Calu3 (cell line): ENCODE data around the gene PCP4L1. TPM values are rescaled to one million over a fixed set of nuclear protein-coding genes. Genes with fewer than 3 reads are reported as not detected.
"Not testable (repeated sequence)": the region's sequence is repeated elsewhere in the genome, so short reads cannot be mapped to it uniquely, and the experiment has no call there.

Source experiments
- BruUV-seq: library from RNA; stranded (reverse); fragments of 400-500 nt; replicated peaks from 2 replicates; lab custom pipeline; 2021; lab: Mats Ljungman, UMichigan
- CTCF ChIA-PET: fragments of 300-600 bp; sonication (Branson Sonifier 250); formaldehyde crosslinking; loops from one replicate; lab custom pipeline; 2022; ENCODE audit warnings: antibody characterized with exemption; lab: Charles Lee
- DNase-seq: peaks from one replicate; pipeline ENCODE4 v3.0.0; 2022
- H3K27ac Mint-ChIP-seq: one replicate; pipeline ENCODE4 v1.8.0; 2022; ENCODE audit warnings: mixed read lengths; ENCODE audit not compliant: unreplicated experiment
- H3K27me3 Mint-ChIP-seq: one replicate; pipeline ENCODE4 v1.8.0; 2022; ENCODE audit warnings: mixed read lengths; ENCODE audit not compliant: unreplicated experiment
- H3K36me3 Mint-ChIP-seq: one replicate; pipeline ENCODE4 v1.8.0; 2022; ENCODE audit warnings: mild to moderate bottlenecking, moderate library complexity, mixed read lengths; ENCODE audit not compliant: insufficient read depth, unreplicated experiment
- H3K4me1 Mint-ChIP-seq: one replicate; pipeline ENCODE4 v1.8.0; 2022; ENCODE audit warnings: mild to moderate bottlenecking, low read depth, mixed read lengths; ENCODE audit not compliant: unreplicated experiment
- H3K4me3 Mint-ChIP-seq: one replicate; pipeline ENCODE4 v1.8.0; 2022; ENCODE audit warnings: mild to moderate bottlenecking, low read depth, moderate library complexity, mixed read lengths; ENCODE audit not compliant: unreplicated experiment
- H3K9me3 Mint-ChIP-seq: one replicate; pipeline ENCODE4 v1.8.0; 2022; ENCODE audit warnings: low read depth, mixed read lengths; ENCODE audit not compliant: unreplicated experiment
- intact Hi-C: fragments of 100-400 bp; cut with micrococcal nuclease; formaldehyde crosslinking; loops from one replicate; pipeline ENCODE4 v1.10.0; 2022; ENCODE audit not compliant: unreplicated experiment
- total RNA-seq: library from RNA; stranded (reverse); gene quantifications from 2 replicates; pipeline ENCODE4 v1.2.3, GENCODE V29; 2022
- TF ChIP-seq, protein P1 (sequence below): fragments of 200-600 bp; IDR thresholded peaks from one replicate; pipeline ENCODE4 v1.8.0; 2022; ENCODE audit warnings: antibody characterized with exemption; ENCODE audit not compliant: unreplicated experiment

The PCP4L1 gene
- total RNA-seq, 1 experiment from 2014 or later = not detected

DNA sequence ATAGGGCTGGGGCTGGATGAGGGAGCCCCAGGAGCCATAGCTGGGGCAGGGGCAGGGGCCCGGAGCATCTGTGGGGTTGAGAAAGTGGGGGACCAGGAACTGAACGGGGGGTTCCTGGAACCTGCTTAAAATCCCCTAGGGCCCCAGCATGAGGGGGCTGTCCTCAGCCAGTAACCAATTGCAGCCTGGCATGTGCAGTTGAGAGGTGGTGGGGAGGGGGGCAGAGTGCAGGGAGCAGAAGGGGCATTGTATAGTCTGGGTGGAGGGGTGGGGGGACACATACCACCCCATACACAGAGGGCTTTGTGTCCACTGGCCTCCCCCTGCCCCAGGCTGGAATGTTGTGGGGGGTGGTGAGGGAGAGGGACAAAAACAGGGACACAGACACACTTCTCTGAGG, 51.3 kb downstream of the PCP4L1 start, which contains the start of gene MPZ:
MPZ (minus strand) TSS at position 101 of the 400 bp plus-strand sequence; CDS start at position 38, 63 bp downstream.
- intact Hi-C loops = no loop called here
- no peak for DNase-seq
- CTCF ChIA-PET = no interaction called here
- Mint-ChIP-seq H3K4me1 (peaks cover 24% of the 10 kb centered on the region), H3K36me3 (peaks cover 13% of the 10 kb centered on the region), H3K9me3 (no peaks in the 10 kb centered on the region), H3K27ac (no peak within 1 kb of the TSS), H3K27me3 (peaks cover 14% of the 10 kb centered on the region), H3K4me3 (no peak within 1 kb of the TSS)
- no TSS peak for BruUV-seq
- TF ChIP-seq, protein P1, sequence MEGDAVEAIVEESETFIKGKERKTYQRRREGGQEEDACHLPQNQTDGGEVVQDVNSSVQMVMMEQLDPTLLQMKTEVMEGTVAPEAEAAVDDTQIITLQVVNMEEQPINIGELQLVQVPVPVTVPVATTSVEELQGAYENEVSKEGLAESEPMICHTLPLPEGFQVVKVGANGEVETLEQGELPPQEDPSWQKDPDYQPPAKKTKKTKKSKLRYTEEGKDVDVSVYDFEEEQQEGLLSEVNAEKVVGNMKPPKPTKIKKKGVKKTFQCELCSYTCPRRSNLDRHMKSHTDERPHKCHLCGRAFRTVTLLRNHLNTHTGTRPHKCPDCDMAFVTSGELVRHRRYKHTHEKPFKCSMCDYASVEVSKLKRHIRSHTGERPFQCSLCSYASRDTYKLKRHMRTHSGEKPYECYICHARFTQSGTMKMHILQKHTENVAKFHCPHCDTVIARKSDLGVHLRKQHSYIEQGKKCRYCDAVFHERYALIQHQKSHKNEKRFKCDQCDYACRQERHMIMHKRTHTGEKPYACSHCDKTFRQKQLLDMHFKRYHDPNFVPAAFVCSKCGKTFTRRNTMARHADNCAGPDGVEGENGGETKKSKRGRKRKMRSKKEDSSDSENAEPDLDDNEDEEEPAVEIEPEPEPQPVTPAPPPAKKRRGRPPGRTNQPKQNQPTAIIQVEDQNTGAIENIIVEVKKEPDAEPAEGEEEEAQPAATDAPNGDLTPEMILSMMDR = no peak

DNA sequence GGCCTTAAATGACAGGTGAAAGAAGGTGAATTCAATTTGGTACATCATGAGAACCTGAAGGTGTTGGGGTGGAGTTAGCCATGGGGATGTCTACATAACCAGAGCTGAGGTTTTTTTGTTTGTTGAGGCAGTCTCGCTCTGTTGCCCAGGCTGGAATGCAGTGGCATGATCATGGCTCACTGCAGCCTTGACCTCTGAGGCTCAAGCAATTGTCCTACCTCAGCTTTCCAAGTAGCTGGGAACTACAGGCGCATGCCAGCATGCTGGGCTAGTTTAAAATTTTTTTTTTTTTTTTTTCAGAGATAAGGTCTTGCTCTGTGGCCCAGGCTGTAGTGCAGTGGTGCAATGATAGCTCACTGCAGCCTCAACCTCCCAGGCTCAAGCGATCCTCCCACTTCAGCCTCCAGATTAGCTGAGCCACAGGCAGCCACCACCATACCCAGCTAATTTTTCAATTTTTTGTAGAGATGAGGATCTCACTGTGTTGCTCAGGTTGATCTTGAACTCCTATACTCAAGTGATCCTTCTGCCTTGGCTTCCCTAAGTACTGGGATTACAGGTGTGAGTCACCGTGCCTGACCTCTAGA, 53.1 kb downstream of the PCP4L1 start:
- Mint-ChIP-seq H3K4me1 (peaks cover 36% of the 10 kb centered on the region), H3K36me3 (peaks cover 21% of the 10 kb centered on the region), H3K9me3 (no peaks in the 10 kb centered on the region), H3K4me3 (no peak overlapping the region), H3K27ac (no peak overlapping the region), H3K27me3 (peaks cover 14% of the 10 kb centered on the region)
- CTCF ChIA-PET = interaction anchor here (0.6 kb wide), 1 partner anchor 43 kb away, joined by 3 read pairs; no protein-coding TSS in a partner anchor
- BruUV-seq = no TSS peak
- TF ChIP-seq, protein P1 = no peak
- DNase-seq = no peak
- intact Hi-C loops = no loop called here

DNA sequence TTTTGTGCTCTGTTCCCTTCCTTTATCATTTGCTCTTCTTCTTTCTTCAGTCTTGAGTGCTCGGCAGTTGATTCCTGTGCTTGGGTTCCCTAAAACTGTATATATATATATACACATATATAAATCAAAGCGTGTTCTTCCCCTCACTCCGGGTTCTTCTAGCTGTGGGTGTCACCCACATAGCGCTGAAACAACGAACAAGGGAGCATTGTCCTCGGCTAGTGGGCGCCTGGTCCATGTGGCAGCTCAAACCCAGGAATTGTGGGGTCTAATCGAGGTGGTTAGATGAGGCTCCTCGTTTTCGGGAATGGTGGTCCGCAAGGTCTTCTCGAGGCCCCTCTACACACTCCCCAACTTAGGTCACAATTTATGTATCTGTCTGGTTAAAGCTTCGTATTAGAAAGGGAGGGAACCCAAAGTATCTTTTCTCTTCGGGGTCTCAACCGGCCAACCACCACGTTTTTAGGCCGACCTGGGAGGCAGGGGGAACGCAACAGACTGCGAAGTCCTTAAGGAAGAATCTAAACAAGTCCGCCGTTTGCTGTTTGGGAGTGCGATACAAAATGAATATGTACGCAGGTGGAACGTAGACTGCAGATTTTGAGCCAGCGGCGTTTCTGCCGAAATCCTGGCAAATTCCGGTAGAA, 55.1 kb downstream of the PCP4L1 start:
- BruUV-seq = TSS peak; percentile 97
- Mint-ChIP-seq H3K36me3 (peaks cover 22% of the 10 kb centered on the region), H3K27ac (peak overlapping the region; percentile 94), H3K4me3 (peak overlapping the region; percentile 94), H3K9me3 (no peaks in the 10 kb centered on the region), H3K4me1 (peaks cover 19% of the 10 kb centered on the region), H3K27me3 (peaks cover 14% of the 10 kb centered on the region)
- intact Hi-C loops = no loop called here
- peak; percentile 21 for DNase-seq
- TF ChIP-seq, protein P1 = no peak
- CTCF ChIA-PET = interaction anchor here (0.6 to 2.1 kb wide), 7 partner anchors 11 to 159 kb away, joined by 3 to 7 read pairs (median 3); partner anchors contain the start of gene PCP4L1

DNA sequence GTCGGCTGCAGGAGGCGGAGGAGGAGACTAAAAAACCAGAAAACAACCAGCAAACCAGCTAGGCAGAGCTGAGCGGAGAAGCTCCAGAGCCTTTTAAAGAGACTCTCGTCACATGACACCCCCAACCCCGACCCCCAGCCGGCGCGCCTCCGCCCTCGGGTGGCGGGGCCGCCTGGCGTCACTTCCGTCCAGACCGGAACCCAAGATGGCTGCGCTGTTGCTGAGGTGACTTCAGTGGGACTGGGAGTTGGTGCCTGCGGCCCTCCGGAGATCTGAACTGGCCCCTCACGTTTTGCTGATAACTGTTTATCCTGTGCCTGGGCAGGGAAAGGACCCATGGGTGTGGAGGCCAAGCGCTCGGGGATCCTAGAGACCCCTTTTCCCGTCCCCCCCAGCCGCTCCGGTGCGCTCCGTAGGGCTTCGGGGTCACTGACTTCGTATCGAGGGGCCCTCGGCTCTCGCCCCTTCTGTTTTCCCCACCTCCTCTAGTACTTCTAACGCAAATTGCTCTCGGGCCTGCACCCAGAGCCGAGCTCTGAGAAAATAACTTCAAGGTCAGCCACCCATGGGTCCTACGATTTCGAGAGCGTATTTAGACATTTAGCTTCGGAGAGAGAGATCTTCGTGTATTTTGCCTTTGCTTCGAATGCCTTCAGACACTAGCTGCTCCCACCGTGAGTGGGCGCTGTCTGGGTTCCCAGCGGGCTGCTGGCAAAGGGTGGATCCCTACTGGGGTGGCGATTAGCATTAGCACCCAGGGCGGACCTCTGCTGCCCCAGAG, 55.8 kb downstream of the PCP4L1 start, which contains the start of gene SDHC:
SDHC (plus strand) TSS at position 181 of the 781 bp plus-strand sequence; CDS start at position 206, 25 bp downstream.
- peaks cover 28% of the 10 kb centered on the region for H3K36me3 Mint-ChIP-seq
- H3K4me1 Mint-ChIP-seq = peaks cover 17% of the 10 kb centered on the region
- TSS peak; percentile 60 for BruUV-seq
- CTCF ChIA-PET = interaction anchor here (0.6 to 2.1 kb wide), 5 partner anchors 11 to 145 kb away, joined by 3 to 7 read pairs (median 4); partner anchors contain the start of gene PCP4L1
- H3K27me3 Mint-ChIP-seq = peaks cover 14% of the 10 kb centered on the region
- peak within 1 kb of the TSS; percentile 94 for H3K4me3 Mint-ChIP-seq
- intact Hi-C loops = no loop called here
- TF ChIP-seq, protein P1 = no peak
- no peaks in the 10 kb centered on the region for H3K9me3 Mint-ChIP-seq
- peak within 1 kb of the TSS; percentile 94 for H3K27ac Mint-ChIP-seq
- DNase-seq = peak; percentile 93

DNA sequence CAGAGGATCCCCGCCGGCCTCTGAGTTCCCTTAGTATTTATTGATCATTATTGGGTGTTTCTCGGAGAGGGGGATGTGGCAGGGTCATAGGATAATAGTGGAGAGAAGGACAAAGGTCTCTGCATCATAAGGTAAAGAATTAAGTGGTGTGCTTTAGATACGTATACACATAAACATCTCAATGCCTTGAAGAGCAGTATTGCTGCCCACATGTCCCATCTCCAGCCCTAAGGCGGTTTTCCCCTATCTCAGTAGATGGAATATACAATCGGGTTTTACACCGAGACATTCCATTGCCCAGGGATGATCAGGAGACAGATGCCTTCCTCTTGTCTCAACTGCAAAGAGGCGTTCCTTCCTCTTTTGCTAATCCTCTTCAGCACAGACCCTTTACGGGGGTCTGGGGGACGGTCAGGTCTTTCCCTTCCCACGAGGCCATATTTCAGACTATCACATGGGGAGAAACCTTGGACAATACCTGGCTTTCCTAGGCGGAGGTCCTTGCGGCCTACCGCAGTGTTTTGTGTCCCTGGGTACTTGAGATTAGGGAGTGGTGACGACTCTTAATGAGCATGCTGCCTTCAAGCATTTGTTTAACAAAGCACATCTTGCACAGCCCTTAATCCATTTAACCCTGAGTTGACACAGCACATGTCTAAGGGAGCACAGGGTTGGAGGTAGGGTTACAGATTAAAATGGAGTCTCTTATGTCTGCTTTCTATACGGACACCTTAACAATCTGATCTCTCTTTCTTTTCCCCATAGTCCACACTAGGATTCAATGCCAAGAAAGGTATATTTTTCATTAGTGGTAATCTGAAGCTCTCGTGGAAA, 57.5 kb downstream of the PCP4L1 start:
- H3K4me3 Mint-ChIP-seq = peak overlapping the region; percentile 94

More for the DNA sequence above, 57.5 kb downstream of the PCP4L1 start:
- CTCF ChIA-PET, H3K9me3 Mint-ChIP-seq, H3K27me3 Mint-ChIP-seq, BruUV-seq, DNase-seq, H3K27ac Mint-ChIP-seq, intact Hi-C loops: not testable (repeated sequence)
- Mint-ChIP-seq H3K4me1 (peaks cover 24% of the 10 kb centered on the region), H3K36me3 (peaks cover 33% of the 10 kb centered on the region)
